Epithelial cell of esophagus (primary cell): Measurements from ENCODE around the gene CDH4.

Experiments used
- DNase-seq: peaks from one replicate; pipeline ENCODE4 v3.0.0; 2010; ENCODE audit warnings: low read depth
- H3K4me3 ChIP-seq: 2 replicates; pipeline ENCODE4 v1.5.1; 2011; ENCODE audit warnings: mild to moderate bottlenecking, low read length, control low read depth
- TF ChIP-seq, protein P1 (sequence below): IDR thresholded peaks from 2 replicates; pipeline ENCODE4 v1.5.1; 2011; ENCODE audit warnings: low read depth, mild to moderate bottlenecking, low read length, control low read depth, inconsistent platforms; ENCODE audit not compliant: insufficient read depth; ENCODE audit errors: missing control alignments

Gene CDH4

GRCh38 chr20:61442718-61443117 is 190.7 kb downstream of the CDH4 start:
- TF ChIP-seq, protein P1, sequence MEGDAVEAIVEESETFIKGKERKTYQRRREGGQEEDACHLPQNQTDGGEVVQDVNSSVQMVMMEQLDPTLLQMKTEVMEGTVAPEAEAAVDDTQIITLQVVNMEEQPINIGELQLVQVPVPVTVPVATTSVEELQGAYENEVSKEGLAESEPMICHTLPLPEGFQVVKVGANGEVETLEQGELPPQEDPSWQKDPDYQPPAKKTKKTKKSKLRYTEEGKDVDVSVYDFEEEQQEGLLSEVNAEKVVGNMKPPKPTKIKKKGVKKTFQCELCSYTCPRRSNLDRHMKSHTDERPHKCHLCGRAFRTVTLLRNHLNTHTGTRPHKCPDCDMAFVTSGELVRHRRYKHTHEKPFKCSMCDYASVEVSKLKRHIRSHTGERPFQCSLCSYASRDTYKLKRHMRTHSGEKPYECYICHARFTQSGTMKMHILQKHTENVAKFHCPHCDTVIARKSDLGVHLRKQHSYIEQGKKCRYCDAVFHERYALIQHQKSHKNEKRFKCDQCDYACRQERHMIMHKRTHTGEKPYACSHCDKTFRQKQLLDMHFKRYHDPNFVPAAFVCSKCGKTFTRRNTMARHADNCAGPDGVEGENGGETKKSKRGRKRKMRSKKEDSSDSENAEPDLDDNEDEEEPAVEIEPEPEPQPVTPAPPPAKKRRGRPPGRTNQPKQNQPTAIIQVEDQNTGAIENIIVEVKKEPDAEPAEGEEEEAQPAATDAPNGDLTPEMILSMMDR = no peak

DNA sequence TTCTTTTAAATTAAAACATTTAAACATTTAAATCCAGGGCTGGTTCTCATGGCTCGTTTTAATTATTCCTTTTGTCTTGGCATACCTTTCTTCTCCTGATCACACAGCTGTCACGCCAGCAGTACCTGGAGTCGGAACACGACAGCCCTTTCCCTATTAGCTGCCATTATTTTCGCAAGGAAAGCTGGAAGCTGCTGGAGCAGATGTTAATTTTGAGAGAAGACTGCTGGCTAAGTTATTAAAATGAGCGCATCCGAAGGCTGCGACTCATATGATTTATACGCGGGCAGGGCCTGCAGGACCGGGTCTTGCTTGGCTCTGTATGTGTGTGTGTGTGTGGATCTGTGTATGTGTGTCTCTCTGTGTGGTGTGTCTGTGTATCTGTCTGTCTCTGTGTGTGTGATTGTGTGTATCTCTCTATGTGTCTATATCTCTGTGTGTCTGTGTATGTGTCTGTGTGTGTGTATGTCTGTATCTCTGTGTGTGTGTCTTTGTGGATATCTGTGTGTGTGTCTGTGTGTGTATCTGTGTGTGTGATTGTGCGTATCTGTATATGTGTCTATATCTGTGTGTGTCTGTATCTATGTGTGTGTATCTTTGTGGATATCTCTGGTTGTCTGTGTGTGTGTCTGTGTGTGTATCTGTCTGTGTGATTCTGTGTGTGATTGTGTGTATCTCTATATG is 191.5 kb downstream of the CDH4 start:
- TF ChIP-seq, protein P1 = no peak
- H3K4me3 ChIP-seq = no peak overlapping the region
- peak; percentile 17 for DNase-seq

More at GRCh38 chr20:61442718-61443117, 190.7 kb downstream of the CDH4 start:
- no peak overlapping the region for H3K4me3 ChIP-seq
- no peak for DNase-seq

DNA sequence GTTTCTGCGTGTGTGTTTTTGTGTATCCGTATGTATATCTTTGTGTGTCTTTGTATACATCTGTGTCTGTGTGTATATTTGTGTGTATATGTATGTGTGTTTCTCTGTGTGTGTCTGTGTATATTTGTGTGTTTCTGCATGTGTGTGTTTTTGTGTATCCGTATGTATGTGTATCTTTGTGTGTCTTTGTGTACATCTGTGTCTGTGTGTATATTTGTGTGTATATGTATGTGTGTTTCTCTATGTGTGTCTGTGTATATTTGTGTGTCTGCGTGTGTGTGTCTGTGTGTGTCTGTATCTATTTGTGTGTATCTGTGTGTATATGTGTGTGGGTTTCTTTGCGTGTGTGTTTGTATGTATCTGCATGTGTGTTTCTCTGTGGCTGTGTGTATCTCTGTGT is 192.6 kb downstream of the CDH4 start:
- H3K4me3 ChIP-seq = no peak overlapping the region
- DNase-seq = no peak
- TF ChIP-seq, protein P1 = no peak

DNA sequence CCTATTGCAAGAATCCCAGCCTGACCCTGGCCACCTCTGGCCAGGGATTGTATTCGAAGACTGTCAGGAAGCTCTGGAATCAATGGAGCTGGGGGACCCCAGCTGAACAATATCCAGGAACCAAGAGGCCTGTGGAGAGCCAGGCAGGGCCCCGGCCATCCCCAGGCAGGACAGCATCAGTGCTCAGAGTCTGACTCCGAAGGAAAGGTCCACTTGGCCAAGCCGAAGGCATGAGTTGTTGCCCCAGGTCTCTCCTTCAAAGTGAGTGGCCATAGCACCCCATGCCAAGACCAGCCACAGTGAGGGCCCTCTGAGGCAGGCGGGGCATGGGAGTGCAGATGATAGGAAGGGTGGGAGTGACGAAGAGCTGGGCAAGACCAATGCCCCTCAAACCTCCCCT is 193.1 kb downstream of the CDH4 start:
- TF ChIP-seq, protein P1 = no peak
- DNase-seq = no peak
- H3K4me3 ChIP-seq = no peak overlapping the region

DNA sequence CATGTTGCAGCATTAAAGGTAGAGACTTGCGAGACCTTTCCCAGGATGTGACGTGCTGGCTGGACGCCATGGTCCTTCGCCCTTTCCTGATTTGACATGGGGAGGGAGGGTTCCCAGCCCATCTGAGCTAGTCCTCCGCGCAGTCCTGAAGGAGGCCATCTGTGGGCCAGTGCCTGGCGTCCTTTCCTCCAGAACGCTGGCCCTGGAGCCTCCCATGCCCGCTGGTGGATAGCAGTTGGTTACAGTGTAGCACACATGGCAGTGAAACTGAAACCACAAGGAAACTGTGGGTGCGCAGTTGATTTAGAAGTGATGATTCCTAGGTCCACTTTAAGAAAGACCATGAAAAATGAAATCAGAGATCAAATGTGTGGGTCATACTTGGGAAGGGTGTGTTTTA is 193.7 kb downstream of the CDH4 start:
- TF ChIP-seq, protein P1 = no peak
- no peak for DNase-seq
- H3K4me3 ChIP-seq = no peak overlapping the region

DNA sequence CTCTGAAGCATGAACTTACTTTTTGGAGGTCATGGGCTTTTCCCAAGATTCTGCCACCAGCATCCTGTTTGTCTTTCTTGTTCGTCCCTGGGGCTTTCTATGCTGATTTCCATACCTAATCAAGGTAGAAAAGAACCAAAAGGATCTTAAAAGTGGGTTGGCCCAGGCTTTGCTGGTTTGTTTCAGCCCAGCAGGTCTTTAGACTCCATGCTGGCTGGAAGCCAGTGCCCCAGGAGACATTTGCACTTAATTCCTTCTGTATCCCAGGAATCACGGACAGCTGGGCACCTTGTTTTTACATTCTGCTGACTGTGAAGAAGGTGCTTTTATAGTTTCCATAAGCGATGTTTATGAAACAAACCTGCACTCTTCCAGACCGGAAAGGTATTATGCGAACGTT is 195.9 kb downstream of the CDH4 start:
- no peak for DNase-seq
- H3K4me3 ChIP-seq = no peak overlapping the region
- TF ChIP-seq, protein P1 = no peak

DNA sequence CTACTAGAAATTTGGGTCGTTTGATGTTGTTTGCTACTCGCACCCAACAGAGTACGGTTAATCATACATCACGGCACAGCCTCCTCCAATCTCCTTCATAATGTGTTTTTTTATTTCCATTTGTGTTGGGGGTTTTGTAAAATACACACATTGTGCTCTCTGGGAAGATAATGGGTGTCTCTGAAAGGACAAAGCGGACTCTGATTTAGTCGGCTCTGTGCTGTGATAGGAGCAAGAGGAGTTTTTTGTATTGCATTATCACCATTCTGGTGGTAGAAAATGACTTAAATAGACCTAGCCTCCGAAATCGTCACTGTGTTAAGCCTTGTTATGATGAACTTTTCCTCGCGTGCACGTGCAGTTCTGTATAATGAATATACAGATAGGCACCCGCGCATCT is 196.3 kb downstream of the CDH4 start:
- TF ChIP-seq, protein P1 = no peak
- no peak for DNase-seq

More for the DNA sequence above, 196.3 kb downstream of the CDH4 start:
- no peak overlapping the region for H3K4me3 ChIP-seq
